Measurements from ENCODE around the gene ZBTB45.

ZBTB45 gene

DNA sequence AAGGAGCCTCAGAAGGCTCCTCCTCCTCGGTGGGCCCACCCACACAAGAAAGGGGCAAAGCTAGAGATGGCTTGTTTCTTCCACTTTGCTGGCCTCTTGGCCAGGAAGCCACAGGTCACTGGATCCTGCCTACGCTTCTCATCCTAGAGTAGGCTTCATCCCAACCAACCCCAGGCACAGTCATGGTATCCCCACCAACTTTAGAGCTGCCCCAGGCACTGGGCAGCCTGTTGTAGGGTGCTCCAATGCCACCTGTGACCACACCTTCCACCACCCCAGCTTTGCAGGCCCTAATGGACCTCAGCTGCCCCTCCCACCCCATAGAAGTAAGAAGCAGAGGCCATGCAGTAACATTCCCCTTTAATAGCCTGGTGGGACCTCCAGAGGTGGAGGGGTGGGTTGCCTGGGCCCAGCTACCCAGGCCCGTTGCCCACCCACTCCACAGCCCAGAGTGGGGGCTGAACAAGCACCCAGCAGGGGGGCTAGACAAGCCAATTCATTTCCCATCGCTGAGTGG is 35.8 kb upstream of the ZBTB45 start:
- no peak for FAIRE-seq

DNA sequence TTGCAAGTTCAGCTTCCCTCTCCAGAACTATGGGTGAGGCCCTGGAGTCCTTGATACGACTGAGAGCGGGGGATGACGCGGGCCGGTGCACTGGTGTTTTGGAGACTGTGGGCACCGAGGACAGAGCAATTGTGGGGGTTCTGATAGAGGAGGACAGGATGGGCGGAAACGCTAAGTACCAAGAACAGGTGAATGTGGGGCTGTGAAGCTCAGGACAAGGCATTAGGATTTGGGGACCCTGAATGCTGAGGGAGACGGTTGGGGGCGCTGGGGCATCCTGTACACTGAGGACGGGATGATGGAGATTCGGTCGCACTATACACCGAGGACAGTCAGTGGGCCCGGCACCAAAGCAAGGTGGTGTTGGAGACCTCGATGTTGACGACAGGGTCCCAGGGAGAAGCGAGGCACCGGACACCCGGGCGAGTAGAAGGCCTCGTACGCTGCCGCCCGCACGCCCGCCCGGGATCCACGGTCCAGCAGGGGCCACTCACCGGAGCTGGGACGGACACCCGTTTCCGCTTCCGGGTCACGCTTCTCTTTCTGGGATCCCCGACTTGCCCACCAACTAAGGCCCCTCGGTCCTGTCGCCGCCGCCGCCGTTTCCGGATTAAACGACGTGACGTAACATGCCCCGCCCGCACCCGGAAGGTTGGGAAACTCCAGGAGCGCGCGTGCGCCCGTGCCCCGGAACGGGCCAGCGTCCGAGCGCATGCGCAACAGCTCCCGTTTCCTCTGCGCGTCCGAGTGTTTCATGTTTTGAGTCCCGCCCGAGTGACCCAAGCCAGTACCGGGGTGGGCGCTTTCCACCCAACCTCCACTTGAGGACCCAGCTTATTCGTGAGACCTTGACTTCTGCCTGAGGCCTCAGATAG is 35.1 kb upstream of the ZBTB45 start, which contains the start of gene CHMP2A:
Gene CHMP2A, minus strand, starts transcription at position 612 of the 875 bp plus-strand sequence. CDS start 893 bp downstream, outside the sequence.
- peak; percentile 95 for DNase-seq (ENCODE audit: insufficient read length, low spot score)

More for the DNA sequence above, 35.8 kb upstream of the ZBTB45 start:
- no peak for DNase-seq (ENCODE audit: insufficient read length, low spot score)

DNA sequence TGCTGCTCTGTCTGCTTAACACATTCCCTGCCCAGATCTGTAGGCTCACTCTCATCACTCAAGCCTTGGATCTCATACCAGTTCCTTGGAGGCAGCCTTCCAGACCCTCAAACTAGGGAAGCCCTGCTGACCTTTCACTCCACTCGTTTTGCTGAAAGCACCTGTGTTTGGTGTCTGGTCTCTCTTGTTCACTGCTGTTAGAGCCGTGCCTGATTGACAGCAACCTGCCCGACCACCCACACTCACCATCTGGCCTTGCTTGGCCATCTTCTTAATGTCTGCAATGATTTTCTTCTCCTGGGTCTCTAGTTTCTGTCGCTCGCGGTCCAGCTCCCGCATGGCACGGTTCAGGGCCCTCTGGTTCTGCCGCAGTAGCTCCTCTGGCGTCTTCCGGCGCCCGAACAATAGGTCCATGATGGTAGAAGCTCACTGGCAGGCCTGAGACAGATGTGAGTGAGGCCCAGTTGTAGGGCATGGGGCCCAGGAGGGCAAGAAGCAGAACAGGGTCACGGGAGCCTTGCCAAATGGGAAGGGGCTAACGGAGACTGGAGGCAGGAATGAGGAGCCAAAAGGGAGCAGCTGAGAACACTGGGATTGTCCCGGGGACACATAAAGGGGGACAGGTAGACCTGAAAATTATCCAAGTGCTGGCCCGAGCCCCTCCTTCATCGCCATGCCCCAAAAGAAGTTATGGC is 34.3 kb upstream of the ZBTB45 start:
- DNase-seq (ENCODE audit: insufficient read length, low spot score) (no peak), FAIRE-seq (no peak)

More for the DNA sequence above, 35.1 kb upstream of the ZBTB45 start, which contains the start of gene CHMP2A:
- peak; percentile 85 for FAIRE-seq

DNA sequence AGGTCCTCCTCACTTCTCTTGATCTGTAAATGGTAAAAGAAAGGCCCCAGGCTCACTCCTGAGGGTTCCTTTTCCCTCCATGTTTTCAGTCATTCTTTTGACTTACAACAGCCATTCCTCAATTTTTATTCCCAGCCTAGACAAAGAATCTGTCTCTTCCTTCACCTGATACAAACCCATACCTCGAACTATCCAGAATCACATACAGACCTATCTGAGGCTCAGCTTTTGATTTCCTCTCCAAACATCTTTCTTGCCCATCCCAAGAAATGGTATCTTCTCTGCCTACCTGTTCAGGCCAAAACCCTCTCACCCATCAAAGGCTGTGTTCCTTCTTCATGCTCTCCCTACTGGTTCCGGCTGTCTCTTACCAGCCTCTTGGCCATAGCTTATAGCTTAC is 33.0 kb upstream of the ZBTB45 start:
- no peak for FAIRE-seq
- no peak for DNase-seq (ENCODE audit: insufficient read length, low spot score)

DNA sequence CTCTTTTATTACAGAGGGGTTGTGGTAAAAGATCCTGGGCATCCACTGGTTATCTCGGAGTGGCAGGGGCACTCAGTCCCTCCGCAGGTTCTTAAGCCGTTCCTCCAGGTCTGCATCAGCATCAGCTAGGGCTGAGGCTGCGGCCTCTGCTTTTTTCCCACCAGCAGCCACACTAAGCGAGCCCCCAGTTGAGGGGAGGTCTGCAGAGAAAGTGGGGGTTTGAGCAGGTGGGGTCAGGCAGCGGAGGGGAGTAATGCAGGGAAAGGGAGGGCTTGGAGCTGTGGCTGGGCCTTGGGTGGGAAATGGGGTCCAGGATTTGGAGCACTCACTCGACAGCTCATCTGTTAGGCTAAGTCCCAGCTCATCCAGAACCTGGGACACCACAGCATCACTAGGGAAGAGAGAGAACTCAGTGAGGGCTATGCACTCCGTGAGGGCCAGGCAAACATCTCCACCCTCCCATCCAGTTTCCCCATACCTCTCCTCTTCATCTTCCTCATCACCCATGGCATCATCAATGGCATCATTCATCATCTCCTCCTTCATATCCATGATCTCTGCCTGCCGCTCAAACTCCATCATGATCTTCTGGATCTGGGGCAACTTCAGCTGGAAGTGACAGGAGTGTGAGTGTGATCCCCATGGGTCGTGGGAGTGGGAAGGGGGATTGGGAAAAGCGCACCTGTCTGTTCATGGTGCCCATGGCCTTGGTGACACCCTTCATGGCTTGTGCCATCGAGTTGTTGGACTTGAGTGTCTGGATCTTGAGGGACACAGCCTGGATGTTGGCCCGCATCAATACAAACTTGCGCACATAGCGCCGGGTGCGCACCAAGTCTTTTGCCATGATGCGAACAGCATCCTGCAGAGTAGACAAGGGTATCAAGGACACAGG is 32.2 kb upstream of the ZBTB45 start:
- DNase-seq (ENCODE audit: insufficient read length, low spot score) (no peak), FAIRE-seq (no peak)

DNA sequence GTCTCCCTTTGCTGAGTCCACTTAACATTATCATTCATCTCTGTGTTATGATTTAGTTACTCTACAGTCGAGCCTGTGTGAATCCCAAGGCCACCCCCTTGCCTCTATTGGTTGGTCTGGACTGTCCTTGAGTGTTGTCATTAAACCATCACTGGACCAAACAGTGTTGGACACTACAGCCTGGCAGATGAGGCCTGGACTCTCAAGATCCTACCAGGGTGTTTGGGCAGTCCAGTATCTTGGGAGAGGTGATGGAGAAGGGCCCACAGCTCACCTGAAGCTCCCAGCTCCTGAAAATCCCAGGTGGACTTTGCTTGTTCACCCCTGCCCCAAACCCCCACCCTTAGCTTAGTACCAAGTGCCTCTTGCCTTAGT is 31.5 kb upstream of the ZBTB45 start:
- no peak for FAIRE-seq
- DNase-seq (ENCODE audit: insufficient read length, low spot score): no peak

DNA sequence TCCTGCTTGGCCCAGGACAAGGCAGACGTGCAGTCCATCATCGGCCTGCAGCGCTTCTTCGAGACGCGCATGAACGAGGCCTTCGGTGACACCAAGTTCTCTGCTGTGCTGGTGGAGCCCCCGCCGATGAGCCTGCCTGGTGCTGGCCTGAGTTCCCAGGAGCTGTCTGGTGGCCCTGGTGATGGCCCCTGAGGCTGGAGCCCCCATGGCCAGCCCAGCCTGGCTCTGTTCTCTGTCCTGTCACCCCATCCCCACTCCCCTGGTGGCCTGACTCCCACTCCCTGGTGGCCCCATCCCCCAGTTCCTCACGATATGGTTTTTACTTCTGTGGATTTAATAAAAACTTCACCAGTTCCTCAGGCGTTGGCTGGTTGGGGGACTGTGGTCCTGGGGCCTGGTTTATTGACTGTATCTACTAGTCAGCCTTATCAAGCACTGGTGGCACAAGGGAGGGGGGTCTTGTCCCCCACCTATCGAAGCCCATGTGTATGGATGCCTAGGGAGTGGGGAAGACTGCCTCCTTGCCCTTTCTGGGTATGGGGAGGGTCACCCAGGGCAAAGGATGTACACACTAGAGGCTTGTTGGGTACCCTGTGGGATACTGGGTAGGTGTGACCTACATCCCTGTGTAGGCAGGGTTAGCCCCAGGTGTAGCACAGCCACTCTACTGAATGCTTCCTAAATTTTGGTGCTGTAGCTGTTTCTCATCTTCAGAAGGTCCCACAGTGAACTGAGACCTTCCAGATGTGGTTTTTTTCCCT is 30.9 kb upstream of the ZBTB45 start:
- DNase-seq (ENCODE audit: insufficient read length, low spot score) (no peak), FAIRE-seq (no peak)

DNA sequence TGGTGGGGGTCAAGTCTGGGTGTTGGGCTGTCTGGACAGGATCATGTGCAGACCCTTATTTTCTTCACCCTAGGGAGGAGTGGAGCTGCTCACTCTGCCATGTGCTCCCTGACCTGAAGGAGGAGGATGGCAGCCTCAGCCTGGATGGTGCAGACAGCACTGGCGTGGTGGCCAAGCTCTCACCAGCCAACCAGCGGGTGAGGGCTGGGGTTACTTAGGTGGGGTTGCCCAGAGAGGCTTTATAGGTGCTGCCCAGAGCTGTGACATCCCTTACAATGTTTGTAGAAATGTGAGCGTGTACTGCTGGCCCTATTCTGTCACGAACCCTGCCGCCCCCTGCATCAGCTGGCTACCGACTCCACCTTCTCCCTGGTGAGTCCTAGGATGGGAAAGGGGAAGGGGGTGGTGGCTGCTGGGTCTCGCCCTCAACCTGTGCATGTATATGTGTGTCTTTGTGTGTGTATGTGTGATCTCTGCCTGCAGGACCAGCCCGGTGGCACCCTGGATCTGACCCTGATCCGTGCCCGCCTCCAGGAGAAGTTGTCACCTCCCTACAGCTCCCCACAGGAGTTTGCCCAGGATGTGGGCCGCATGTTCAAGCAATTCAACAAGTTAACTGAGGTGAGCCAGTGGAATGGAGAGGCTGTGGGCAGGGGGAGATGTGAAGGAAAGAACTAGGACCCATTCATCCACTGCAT is 30.2 kb upstream of the ZBTB45 start:
- FAIRE-seq (no peak), DNase-seq (ENCODE audit: insufficient read length, low spot score) (no peak)

DNA sequence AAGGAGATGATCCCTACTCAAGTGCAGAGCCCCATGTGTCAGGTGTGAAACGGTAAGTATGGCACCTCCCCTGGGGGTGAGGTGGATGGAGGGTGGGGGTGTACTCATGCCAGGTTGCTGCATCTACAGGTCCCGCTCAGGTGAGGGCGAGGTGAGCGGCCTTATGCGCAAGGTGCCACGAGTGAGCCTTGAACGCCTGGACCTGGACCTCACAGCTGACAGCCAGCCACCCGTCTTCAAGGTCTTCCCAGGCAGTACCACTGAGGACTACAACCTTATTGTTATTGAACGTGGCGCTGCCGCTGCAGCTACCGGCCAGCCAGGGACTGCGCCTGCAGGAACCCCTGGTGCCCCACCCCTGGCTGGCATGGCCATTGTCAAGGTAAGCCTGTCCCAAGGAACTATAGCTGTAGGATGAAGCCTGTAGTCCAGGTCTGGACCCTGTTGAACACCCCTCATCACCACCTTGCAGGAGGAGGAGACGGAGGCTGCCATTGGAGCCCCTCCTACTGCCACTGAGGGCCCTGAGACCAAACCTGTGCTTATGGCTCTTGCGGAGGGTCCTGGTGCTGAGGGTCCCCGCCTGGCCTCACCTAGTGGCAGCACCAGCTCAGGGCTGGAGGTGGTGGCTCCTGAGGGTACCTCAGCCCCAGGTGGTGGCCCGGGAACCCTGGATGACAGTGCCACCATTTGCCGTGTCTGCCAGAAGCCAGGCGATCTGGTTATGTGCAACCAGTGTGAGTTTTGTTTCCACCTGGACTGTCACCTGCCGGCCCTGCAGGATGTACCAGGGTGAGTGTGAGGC is 29.5 kb upstream of the ZBTB45 start:
- FAIRE-seq (no peak), DNase-seq (ENCODE audit: insufficient read length, low spot score) (no peak)

DNA sequence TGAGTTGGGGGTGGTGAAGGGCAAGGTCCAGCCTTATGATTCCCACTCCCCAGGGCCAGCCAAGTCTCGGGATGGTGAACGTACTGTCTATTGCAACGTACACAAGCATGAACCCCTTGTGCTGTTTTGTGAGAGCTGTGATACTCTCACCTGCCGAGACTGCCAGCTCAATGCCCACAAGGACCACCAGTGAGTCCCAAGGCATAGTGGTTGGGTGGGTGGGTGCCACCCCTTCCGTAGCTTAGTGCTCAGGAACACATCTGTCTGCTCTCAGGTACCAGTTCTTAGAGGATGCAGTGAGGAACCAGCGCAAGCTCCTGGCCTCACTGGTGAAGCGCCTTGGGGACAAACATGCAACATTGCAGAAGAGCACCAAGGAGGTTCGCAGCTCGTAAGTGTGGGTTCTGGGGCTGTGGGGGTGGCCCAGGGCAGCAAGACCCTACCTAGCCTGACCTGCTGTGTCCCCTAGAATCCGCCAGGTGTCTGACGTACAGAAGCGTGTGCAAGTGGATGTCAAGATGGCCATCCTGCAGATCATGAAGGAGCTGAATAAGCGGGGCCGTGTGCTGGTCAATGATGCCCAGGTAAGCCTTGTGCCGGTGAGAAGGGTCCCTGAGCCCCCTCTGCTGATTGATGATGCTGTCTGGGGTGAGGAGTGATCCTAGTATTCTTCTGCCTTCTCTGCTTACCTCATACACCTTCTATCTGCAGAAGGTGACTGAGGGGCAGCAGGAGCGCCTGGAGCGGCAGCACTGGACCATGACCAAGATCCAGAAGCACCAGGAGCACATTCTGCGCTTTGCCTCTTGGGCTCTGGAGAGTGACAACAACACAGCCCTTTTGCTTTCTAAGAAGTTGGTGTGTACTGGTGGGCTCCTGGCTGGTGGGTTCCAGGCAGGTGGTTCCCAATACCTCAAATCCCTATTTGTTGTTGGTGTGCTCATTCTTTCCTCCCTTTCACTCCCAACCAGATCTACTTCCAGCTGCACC is 28.0 kb upstream of the ZBTB45 start:
- FAIRE-seq: no peak

DNA sequence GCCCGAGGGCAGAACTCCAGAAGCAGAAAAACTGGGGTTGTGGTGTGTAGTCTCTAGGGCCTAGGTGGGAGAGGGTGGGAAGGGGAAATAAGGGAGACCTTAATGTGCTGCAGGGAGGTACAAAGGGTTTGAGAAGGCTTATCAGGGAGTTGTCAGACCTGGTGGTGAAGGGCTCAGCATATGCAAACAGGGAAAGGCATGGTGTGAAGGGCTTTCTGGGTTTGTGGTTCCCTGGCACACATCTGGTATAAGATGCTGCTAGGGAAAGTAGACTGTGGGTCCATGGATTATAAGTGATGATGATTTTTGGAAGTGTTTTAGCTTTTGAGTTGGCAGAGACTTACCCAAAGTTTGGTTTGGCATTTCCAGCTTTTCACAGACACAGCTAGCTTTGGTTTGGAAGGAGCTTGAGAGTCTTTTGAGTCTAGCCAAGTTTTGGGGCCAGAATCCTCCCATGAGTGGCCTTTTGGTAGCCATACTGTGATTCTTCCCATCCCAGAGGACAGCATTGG is 26.5 kb upstream of the ZBTB45 start:
- FAIRE-seq (no peak), DNase-seq (ENCODE audit: insufficient read length, low spot score) (no peak)

More for the DNA sequence above, 28.0 kb upstream of the ZBTB45 start:
- DNase-seq (ENCODE audit: insufficient read length, low spot score): no peak

DNA sequence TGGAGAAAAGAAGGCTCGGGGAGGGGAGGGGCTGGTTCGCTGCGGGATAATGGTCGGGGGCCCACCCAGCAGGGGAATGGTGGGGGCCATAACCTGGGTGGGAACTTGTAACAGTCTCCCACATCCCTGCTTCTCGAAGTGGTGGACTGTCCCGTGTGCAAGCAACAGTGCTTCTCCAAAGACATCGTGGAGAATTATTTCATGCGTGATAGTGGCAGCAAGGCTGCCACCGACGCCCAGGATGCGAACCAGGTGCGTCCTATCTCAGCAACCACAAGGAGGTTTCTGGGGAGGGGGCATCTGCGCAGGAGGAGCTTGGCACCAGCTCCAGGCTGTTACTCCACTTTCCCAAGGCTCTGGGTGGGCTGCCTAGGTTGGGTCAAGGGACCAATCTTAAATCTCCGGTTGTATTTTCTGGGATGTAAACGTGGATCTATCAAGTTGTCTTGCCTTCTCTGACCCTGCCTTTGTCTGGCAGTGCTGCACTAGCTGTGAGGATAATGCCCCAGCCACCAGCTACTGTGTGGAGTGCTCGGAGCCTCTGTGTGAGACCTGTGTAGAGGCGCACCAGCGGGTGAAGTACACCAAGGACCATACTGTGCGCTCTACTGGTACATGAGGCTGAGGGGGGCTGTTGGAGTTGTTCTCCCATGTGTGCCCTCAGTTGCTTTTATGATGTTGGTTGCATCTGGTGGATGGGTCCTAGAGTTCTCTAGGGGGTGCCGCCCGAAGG is 25.8 kb upstream of the ZBTB45 start:
- DNase-seq (ENCODE audit: insufficient read length, low spot score): no peak
- no peak for FAIRE-seq

DNA sequence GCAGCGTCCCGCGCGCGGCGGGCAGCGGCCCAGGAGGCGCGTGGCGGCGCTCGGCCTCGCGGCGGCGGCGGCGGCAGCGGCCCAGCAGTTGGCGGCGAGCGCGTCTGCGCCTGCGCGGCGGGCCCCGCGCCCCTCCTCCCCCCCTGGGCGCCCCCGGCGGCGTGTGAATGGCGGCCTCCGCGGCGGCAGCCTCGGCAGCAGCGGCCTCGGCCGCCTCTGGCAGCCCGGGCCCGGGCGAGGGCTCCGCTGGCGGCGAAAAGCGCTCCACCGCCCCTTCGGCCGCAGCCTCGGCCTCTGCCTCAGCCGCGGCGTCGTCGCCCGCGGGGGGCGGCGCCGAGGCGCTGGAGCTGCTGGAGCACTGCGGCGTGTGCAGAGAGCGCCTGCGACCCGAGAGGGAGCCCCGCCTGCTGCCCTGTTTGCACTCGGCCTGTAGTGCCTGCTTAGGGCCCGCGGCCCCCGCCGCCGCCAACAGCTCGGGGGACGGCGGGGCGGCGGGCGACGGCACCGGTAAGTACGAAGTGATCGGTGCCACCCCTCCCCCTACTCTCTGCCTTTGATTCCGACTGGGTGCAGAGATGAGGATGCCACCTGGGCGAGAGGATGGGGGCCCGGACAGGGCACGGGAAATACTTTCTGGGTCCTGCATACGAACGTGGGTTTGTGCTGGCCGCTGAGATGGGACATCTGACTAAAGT is 25.1 kb upstream of the ZBTB45 start:
- FAIRE-seq (no peak), DNase-seq (ENCODE audit: insufficient read length, low spot score) (peak; percentile 69)

DNA sequence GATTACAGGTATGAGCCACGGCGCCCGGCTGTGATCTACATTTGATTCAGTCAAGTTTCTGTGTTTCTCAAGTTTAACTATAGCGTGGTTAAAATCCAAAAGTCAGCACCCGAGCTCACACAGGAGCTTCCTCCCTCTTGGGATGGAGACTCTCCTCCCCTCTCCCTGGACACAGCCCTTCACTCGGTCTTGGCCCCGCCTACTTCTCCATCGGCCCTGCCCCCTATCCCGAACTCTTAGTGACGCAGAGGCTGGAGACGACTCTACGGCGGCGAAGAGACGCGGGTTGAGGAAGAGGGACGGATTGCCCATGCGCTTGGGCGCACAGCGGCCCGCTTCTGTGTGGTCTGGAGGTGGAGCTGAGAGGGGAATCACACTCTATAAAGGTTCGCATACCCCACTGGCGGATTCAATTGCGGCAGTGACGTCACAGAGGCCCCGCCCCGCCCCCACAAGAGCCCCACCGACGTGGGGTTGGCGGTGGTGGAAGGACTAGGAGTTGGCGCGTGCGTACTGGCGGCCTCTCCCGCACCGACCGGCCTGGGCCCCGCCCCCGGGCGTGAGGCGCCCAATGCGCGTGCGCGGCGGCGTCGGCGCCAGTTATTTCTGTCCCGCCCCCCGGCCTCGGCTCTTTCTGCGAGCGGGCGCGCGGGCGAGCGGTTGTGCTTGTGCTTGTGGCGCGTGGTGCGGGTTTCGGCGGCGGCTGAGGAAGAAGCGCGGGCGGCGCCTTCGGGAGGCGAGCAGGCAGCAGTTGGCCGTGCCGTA is 24.4 kb upstream of the ZBTB45 start, which contains the start of gene TRIM28:
Gene TRIM28, plus strand, starts transcription at position 239 of the 765 bp plus-strand sequence. CDS start 694 bp downstream, outside the sequence.
- FAIRE-seq: peak; percentile 94

More for the DNA sequence above, 24.4 kb upstream of the ZBTB45 start, which contains the start of gene TRIM28:
- peak; percentile 98 for DNase-seq (ENCODE audit: insufficient read length, low spot score)

Data from HTR-8/SVneo (cell line).